Measurements from ENCODE around the gene TAF11. TPM values are rescaled to one million over a fixed set of nuclear protein-coding genes. Genes with fewer than 3 reads are reported as not detected.
"Not testable (repeated sequence)": the region's sequence is repeated elsewhere in the genome, so short reads cannot be mapped to it uniquely, and the experiment has no call there.

TAF11 gene
- total RNA-seq, 1 experiment from 2014 or later: 46.4 TPM

GRCh38 chr6:34876472-34876871, 11.4 kb downstream of the TAF11 start:
- in situ Hi-C loops (cut with HindIII; ENCODE audit: low pct_unique_long_range_greater_than_20kb, low sequenced_read_pairs): no loop called here
- DNase-seq (ENCODE audit: low read depth): no peak

DNA sequence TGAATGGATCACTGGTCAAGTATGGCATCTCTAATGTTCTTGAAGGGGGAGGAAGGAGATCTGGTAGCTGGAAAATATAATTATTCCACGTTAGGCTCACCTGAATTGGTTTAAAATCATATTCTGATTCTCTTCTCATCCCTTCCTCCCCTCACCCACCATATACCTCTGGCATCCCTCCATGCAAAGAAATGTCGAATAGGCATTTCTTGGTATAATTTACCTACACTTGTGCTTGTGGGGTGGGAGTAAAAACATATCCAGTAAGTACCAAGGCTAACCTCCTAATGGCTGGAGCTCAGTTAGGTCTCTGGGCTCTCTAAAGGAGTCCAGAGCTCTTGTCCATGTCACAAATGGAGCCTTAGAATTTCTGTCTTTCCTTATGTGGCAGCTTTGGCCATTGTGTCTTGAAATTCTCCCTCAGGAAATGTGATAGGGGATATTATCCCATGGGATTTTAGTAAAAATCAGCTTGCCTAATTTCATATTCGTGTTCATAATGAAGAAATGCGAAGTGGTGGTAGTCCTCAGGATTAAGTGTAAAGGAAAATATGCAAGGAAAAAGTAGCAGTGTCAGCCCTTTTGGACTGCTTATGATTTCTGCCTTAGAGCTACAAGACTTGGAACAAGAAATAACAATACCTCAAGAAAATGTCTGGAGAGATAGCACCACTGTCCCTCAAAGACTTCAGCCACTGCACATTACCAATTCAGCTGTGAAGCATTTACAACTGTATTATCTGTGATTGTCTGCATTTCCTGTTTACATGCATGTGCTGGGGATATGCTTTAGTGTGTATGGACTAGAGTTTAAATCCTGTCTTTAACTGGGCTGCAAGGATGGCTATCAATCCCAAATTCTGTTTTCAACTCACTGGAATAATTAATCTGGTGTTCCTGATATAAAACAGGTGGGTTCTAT, 12.3 kb downstream of the TAF11 start:
- in situ Hi-C loops (cut with HindIII; ENCODE audit: low pct_unique_long_range_greater_than_20kb, low sequenced_read_pairs): no loop called here

DNA sequence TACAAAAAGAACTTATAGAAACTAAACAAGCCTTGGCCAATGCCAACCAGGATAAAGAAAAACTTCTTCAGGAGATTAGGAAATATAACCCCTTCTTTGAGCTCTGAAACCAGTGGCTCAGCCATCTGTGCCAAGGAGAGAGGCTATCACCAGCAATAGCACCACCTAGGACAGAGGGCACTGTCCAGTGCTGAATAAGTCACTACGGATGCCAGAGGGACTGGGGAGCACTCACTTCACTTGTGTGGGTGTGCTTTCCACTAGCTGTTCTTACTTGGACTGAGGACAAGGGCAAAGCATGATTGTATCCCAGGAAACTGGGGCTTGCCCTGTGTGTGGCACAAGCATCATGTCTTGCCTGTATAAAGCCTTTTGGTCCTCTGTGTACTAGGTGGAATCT, 15.5 kb downstream of the TAF11 start:
- in situ Hi-C loops (cut with HindIII; ENCODE audit: low pct_unique_long_range_greater_than_20kb, low sequenced_read_pairs): no loop called here
- DNase-seq (ENCODE audit: low read depth): no peak

More for the DNA sequence above, 12.3 kb downstream of the TAF11 start:
- DNase-seq (ENCODE audit: low read depth): no peak

GRCh38 chr6:34871853-34872252, 16.0 kb downstream of the TAF11 start:
- in situ Hi-C loops (cut with HindIII; ENCODE audit: low pct_unique_long_range_greater_than_20kb, low sequenced_read_pairs): no loop called here
- no peak for DNase-seq (ENCODE audit: low read depth)

DNA sequence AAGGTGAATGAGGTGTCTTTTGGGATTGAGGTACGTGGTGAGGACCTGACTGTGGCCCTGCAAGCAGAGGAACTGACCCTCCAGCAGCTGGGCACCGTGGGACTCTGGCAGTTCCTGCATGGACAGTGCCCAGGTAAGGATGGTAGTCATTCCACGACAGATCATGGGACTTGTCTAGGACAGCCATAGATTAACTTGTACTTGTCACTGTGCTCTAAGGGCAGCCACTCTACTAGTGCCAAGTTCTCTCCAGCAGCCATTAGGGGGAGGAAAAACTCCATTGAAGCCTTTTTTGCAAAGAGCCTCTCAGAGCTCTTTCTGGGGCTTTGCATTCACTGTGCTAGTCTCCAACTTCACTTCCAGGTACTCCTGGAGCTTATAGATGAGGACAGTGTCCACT, 20.4 kb downstream of the TAF11 start:
- no peak for DNase-seq (ENCODE audit: low read depth)
- in situ Hi-C loops (cut with HindIII; ENCODE audit: low pct_unique_long_range_greater_than_20kb, low sequenced_read_pairs): no loop called here

DNA sequence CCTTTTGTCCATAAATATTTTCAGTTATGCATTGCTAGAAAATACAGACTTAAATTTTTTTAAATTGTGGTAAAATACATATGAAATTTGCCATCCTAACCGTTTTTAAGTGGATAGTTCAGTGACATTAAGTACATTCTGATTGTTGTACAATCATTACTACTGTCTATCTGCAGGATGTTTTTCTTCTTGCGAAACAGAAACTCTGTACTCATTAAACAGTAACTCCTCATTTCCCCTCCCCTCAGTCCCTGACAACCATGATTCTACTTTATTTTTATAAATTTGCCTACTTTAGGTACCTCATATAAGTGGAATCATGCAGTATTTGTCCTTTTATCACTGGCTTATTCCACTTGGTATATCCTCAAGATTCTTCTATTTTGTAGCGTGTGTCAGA, 21.3 kb downstream of the TAF11 start:
- no peak for DNase-seq (ENCODE audit: low read depth)
- in situ Hi-C loops (cut with HindIII; ENCODE audit: low pct_unique_long_range_greater_than_20kb, low sequenced_read_pairs): no loop called here

GRCh38 chr6:34865107-34865506, 22.7 kb downstream of the TAF11 start:
- DNase-seq (ENCODE audit: low read depth): no peak
- in situ Hi-C loops (cut with HindIII; ENCODE audit: low pct_unique_long_range_greater_than_20kb, low sequenced_read_pairs): no loop called here

- in situ Hi-C loops (cut with HindIII; ENCODE audit: low pct_unique_long_range_greater_than_20kb, low sequenced_read_pairs): no loop called here
- no peak for DNase-seq (ENCODE audit: low read depth)
Observed at GRCh38 chr6:34864007-34864406, 23.8 kb downstream of the TAF11 start.

- in situ Hi-C loops (cut with HindIII; ENCODE audit: low pct_unique_long_range_greater_than_20kb, low sequenced_read_pairs): no loop called here
Observed at GRCh38 chr6:34860776-34861175, 27.1 kb downstream of the TAF11 start.

GRCh38 chr6:34859951-34860350, 27.9 kb downstream of the TAF11 start:
- DNase-seq (ENCODE audit: low read depth): no peak
- in situ Hi-C loops (cut with HindIII; ENCODE audit: low pct_unique_long_range_greater_than_20kb, low sequenced_read_pairs): no loop called here

More at GRCh38 chr6:34860776-34861175, 27.1 kb downstream of the TAF11 start:
- no peak for DNase-seq (ENCODE audit: low read depth)

GRCh38 chr6:34858681-34859080, 29.2 kb downstream of the TAF11 start:
- in situ Hi-C loops (cut with HindIII; ENCODE audit: low pct_unique_long_range_greater_than_20kb, low sequenced_read_pairs): no loop called here
- no peak for DNase-seq (ENCODE audit: low read depth)

DNA sequence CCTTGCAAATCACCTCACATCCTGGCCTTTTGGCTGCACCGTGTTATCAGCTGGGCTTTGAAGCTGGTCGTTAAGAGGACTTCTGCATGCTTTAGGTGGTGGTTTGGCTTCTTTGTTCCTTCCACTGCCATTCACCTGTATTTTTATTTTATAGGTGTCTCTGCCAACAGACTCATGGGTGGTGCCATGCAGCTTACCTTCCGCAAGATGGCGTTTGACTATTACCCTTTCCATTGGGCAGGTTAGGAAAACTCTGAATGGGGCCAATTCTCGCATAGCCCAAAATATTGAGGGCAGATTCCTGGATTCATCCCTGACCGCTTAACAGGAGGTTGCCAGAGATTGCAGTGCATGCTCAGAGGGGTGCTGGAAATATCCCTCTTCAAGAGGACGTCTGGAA, 32.4 kb downstream of the TAF11 start:
- in situ Hi-C loops (cut with HindIII; ENCODE audit: low pct_unique_long_range_greater_than_20kb, low sequenced_read_pairs): no loop called here
- DNase-seq (ENCODE audit: low read depth): no peak

- no peak for DNase-seq (ENCODE audit: low read depth)
- in situ Hi-C loops (cut with HindIII; ENCODE audit: low pct_unique_long_range_greater_than_20kb, low sequenced_read_pairs): no loop called here
Observed at GRCh38 chr6:34852406-34853085, 35.3 kb downstream of the TAF11 start.

DNA sequence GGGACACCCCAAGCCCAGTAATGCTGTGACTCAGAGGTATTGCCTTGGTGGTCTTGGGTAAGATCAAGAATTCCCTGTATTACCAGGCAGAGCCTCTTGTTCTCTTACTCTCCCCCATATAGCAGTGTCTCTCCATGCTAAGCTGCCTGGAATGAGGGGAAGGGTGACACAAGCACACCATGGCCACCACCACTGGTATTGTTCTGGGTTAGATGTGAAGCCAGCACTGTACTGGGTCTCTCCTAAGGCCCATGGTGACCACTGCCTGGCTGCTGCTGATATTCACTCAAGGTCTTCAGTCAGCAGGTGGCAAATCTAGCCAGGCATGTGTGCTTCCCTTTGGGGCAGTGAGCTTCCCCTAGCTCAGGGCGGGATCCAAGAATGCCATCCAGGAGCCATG, 36.5 kb downstream of the TAF11 start:
- in situ Hi-C loops (cut with HindIII; ENCODE audit: low pct_unique_long_range_greater_than_20kb, low sequenced_read_pairs): no loop called here
- DNase-seq (ENCODE audit: low read depth): no peak

DNA sequence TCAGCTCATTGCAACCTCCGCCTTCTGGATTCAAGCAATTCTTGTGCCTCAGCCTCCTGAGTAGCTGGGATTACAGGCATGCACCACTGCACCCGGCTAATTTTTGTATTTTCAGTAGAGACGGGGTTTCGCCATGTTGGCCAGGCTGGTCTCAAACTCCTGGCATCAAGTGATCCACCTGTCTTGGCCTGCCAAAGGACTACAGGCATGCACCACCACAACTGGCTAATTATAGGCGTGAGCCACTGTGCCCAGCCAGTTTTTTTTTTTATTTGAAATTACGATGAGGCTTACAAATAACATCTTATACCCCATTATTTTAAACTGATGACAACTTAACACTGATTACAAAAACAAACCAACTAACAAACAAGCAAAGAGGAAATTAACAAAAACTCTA, 38.8 kb downstream of the TAF11 start:
- in situ Hi-C loops (cut with HindIII; ENCODE audit: low pct_unique_long_range_greater_than_20kb, low sequenced_read_pairs); DNase-seq (ENCODE audit: low read depth): not testable (repeated sequence)

DNA sequence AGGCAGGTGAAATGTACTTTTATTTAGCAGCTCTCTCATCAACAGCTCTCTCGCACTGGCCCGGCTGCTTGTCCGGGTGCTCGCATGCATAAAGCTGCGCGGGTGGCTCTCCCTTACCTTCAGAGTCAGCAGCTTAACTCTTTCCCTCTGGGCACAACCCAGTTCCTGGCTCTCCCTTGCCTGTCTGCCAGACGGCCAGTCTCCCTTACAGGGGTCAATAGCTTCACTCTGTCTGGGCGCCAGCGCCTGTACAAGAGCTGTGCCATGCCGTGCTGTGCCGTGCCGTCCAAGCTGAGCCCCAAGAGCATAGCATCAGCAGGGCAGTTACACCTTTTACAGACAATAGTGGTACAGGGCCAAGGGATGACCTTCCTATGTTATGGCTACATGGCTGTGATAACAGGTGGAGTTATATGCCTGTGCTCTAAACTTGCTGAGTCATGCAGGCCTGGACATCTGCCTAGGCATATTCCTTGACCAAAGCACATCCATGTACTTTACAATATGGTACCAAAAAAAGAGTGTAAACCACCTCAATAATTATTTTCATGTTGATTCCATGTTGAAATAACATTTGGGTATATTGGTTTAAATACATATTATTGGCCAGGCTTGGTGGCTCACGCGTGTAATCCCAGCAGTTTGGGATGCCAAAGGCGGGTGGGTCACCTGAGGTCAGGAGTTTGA, 48.0 kb downstream of the TAF11 start:
- no peak for DNase-seq (ENCODE audit: low read depth)
- in situ Hi-C loops (cut with HindIII; ENCODE audit: low pct_unique_long_range_greater_than_20kb, low sequenced_read_pairs): no loop called here

DNA sequence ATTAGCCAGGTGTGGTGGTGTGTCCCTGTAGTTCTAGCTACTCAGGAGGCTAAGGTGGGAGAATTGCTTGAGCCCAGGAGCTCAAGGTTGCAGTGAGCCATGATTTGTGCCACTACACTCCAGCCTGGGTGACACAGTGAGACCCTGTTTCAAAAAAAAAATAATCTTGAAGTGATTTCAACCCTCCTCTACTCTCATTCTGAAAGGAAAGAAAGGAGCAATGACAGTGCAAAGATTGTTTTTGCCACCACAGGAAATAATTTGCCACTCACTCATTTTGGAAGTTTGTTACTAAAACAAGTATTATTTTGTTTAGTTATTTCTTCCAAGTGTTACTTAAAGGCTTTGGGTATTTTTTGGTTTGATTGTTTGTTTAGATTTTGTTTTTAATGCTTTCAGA, 50.3 kb downstream of the TAF11 start:
- no peak for DNase-seq (ENCODE audit: low read depth)
- in situ Hi-C loops (cut with HindIII; ENCODE audit: low pct_unique_long_range_greater_than_20kb, low sequenced_read_pairs): no loop called here

DNA sequence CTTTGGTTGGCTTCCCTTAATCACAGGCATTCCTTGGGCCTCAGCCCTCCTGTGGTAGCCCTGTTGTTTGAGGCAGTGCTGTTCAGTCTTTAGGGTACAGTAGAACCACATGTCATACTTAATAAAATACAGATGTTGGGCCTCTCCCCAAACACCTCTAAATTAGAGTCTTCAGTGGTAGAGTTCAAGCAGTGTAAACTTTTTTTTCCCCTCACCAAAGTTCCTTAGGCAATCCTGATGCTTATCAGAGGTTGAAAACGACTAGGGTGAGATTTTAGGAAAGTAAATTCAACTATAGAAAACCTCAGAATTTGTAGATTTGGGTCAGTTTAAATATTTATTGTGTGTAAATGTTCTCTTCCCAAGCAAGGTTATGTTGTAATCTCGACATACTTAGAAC, 51.4 kb downstream of the TAF11 start:
- no peak for DNase-seq (ENCODE audit: low read depth)
- in situ Hi-C loops (cut with HindIII; ENCODE audit: low pct_unique_long_range_greater_than_20kb, low sequenced_read_pairs): no loop called here

GRCh38 chr6:34836008-34836407, 51.8 kb downstream of the TAF11 start:
- DNase-seq (ENCODE audit: low read depth): no peak
- in situ Hi-C loops (cut with HindIII; ENCODE audit: low pct_unique_long_range_greater_than_20kb, low sequenced_read_pairs): no loop called here
